ENCODE results near the gene UQCRC1. TPM values are rescaled to one million over a fixed set of nuclear protein-coding genes. Genes with fewer than 3 reads are reported as not detected.

UQCRC1 gene
- total and polyA plus RNA-seq, 2 experiments from 2014 or later: 308 to 405 TPM

DNA sequence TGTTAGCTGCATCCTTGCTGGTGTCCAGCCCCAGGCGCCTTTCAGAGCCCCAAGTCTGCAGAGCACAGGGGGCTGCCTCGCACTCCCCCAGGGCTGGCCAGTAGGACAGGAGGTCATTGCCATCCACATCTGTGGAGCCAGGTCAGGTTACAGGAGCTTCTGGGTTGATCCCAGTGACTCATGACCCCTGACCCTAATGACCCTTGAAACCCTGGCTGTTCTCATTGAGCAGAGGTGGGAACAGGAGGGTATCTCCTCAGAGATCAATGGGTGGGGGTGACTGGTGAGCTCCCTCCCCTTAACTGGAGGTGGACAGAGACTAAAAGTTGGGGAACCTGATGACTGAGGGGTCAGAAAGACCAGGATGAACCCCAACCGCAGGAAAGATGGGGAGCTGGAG is 31.9 kb upstream of the UQCRC1 start:
- H3K36me3 ChIP-seq (replicated peaks; ENCODE audit: insufficient read depth, low read depth): no peaks in the 10 kb centered on the region
- H2AFZ ChIP-seq: no peak overlapping the region
- DNase-seq (ENCODE audit: low spot score): no peak
- H3K27me3 ChIP-seq: no peaks in the 10 kb centered on the region
- no peak overlapping the region for H3K27ac ChIP-seq
- no peaks in the 10 kb centered on the region for H4K20me1 ChIP-seq (ENCODE audit: insufficient read depth, poor library complexity, severe bottlenecking)
- H3K9me2 ChIP-seq (replicated peaks; ENCODE audit: insufficient read depth): no peaks in the 10 kb centered on the region
- H3K9me3 ChIP-seq (ENCODE audit: low read depth): no peaks in the 10 kb centered on the region
- TF ChIP-seq EZH2phosphoT487 (IDR thresholded peaks at IDR 0.05; ENCODE audit: low read depth, severe bottlenecking, unreplicated experiment) (no peak), EZH2 (IDR thresholded peaks at IDR 0.05; ENCODE audit: borderline replicate concordance) (no peak)
- TF ChIP-seq, protein P1, sequence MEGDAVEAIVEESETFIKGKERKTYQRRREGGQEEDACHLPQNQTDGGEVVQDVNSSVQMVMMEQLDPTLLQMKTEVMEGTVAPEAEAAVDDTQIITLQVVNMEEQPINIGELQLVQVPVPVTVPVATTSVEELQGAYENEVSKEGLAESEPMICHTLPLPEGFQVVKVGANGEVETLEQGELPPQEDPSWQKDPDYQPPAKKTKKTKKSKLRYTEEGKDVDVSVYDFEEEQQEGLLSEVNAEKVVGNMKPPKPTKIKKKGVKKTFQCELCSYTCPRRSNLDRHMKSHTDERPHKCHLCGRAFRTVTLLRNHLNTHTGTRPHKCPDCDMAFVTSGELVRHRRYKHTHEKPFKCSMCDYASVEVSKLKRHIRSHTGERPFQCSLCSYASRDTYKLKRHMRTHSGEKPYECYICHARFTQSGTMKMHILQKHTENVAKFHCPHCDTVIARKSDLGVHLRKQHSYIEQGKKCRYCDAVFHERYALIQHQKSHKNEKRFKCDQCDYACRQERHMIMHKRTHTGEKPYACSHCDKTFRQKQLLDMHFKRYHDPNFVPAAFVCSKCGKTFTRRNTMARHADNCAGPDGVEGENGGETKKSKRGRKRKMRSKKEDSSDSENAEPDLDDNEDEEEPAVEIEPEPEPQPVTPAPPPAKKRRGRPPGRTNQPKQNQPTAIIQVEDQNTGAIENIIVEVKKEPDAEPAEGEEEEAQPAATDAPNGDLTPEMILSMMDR (IDR thresholded peaks at IDR 0.05; ENCODE audit: poor library complexity): no peak
- peaks cover 7% of the 10 kb centered on the region for H3K4me1 ChIP-seq (ENCODE audit: insufficient read depth)
- no peaks in the 10 kb centered on the region for H3K79me2 ChIP-seq
- H3K4me2 ChIP-seq: no peak overlapping the region
- no peak overlapping the region for H3K4me3 ChIP-seq
- WGBS (ENCODE audit: low lambda C conversion rate, missing lambda C conversion rate): 97% methylated on average over 3 of the region's 3 CpGs

DNA sequence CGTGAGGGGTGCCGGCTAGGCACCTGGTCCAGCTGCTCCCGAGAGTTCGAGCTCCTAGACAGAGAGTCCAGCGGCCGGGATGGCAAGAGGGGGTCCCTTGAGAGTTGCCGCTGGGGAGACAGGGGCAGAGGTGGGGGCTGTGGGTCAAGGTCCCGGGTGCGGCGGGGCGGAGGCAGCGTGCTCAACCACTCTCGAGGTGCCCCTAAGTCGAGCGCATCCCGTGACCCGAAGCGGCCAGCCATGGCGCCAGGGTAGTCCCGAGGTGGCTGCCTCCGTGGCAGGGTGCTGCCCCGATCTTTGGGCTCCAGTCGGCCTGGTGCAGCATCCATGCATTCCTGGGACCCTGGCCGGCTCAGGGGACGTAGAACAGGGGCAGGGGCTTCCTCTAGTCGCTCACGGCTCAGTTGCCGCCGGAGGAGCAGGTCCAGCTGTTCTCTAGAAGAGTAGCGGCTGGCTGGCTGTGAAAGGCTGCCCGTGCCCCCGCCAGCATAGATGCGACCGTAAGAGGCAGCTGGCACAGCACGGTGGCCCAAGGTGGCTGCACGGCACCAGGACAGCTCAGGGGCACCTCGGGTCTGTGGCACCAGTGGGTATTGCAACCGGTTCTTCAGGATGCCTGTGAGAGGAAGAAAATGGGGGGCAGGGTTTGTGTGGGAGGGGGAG is 30.6 kb upstream of the UQCRC1 start:
- DNase-seq (ENCODE audit: low spot score): no peak
- 94% methylated on average over 24 of the region's 38 CpGs for WGBS (ENCODE audit: low lambda C conversion rate, missing lambda C conversion rate)
- H4K20me1 ChIP-seq (ENCODE audit: insufficient read depth, poor library complexity, severe bottlenecking): no peaks in the 10 kb centered on the region
- no peak overlapping the region for H3K4me2 ChIP-seq
- no peaks in the 10 kb centered on the region for H3K79me2 ChIP-seq
- TF ChIP-seq, protein P1 (IDR thresholded peaks at IDR 0.05; ENCODE audit: poor library complexity): no peak
- TF ChIP-seq EZH2phosphoT487 (IDR thresholded peaks at IDR 0.05; ENCODE audit: low read depth, severe bottlenecking, unreplicated experiment): no peak
- no peak for TF ChIP-seq EZH2 (IDR thresholded peaks at IDR 0.05; ENCODE audit: borderline replicate concordance)
- no peak overlapping the region for H3K4me3 ChIP-seq
- H3K4me1 ChIP-seq (ENCODE audit: insufficient read depth): peaks cover 13% of the 10 kb centered on the region
- no peak overlapping the region for H2AFZ ChIP-seq
- H3K36me3 ChIP-seq (replicated peaks; ENCODE audit: insufficient read depth, low read depth): no peaks in the 10 kb centered on the region
- no peaks in the 10 kb centered on the region for H3K27me3 ChIP-seq
- no peaks in the 10 kb centered on the region for H3K9me3 ChIP-seq (ENCODE audit: low read depth)
- no peaks in the 10 kb centered on the region for H3K9me2 ChIP-seq (replicated peaks; ENCODE audit: insufficient read depth)
- H3K27ac ChIP-seq: no peak overlapping the region

DNA sequence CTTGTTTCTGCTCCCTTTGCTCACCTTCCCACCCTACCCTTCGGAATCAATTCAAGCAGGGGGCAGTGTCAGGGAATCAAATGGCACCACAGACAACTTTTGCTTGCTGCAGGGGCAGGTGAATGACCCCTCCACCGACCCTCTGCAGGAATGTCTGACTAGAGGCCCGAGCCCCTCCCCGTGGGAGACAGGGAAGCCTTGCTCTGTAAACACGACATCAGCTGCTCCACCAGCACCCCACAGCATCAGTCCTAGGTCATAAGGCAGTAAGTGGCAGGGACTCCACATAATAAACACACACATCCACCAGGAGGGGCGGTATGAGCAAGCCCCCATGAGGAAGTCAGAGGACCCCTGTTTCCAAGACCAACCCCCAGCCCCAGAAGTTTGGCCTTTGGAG is 27.9 kb upstream of the UQCRC1 start:
- TF ChIP-seq, protein P1 (IDR thresholded peaks at IDR 0.05; ENCODE audit: poor library complexity): no peak
- TF ChIP-seq EZH2 (IDR thresholded peaks at IDR 0.05; ENCODE audit: borderline replicate concordance) (no peak), EZH2phosphoT487 (IDR thresholded peaks at IDR 0.05; ENCODE audit: low read depth, severe bottlenecking, unreplicated experiment) (no peak)
- H3K4me1 ChIP-seq (ENCODE audit: insufficient read depth): peaks cover 22% of the 10 kb centered on the region
- no peak overlapping the region for H2AFZ ChIP-seq
- no peaks in the 10 kb centered on the region for H3K36me3 ChIP-seq (replicated peaks; ENCODE audit: insufficient read depth, low read depth)
- WGBS (ENCODE audit: low lambda C conversion rate, missing lambda C conversion rate): 50% methylated on average over 6 of the region's 6 CpGs
- no peak for DNase-seq (ENCODE audit: low spot score)
- no peaks in the 10 kb centered on the region for H3K9me2 ChIP-seq (replicated peaks; ENCODE audit: insufficient read depth)
- H3K4me3 ChIP-seq: no peak overlapping the region
- peaks cover 8% of the 10 kb centered on the region for H4K20me1 ChIP-seq (ENCODE audit: insufficient read depth, poor library complexity, severe bottlenecking)
- no peak overlapping the region for H3K27ac ChIP-seq
- H3K9me3 ChIP-seq (ENCODE audit: low read depth): no peaks in the 10 kb centered on the region
- H3K79me2 ChIP-seq: peaks cover 12% of the 10 kb centered on the region
- H3K4me2 ChIP-seq: no peak overlapping the region
- H3K27me3 ChIP-seq: no peaks in the 10 kb centered on the region
